GM19035 (cell line): Measurements from ENCODE around the gene ANO4.
"Not testable (repeated sequence)": the region's sequence is repeated elsewhere in the genome, so short reads cannot be mapped to it uniquely, and the experiment has no call there.

Source experiments
- ATAC-seq: cut with Tn5 transposase; IDR thresholded peaks from one replicate; pipeline ENCODE4 v1.9.1; 2021; ENCODE audit not compliant: unreplicated experiment

Gene ANO4

DNA sequence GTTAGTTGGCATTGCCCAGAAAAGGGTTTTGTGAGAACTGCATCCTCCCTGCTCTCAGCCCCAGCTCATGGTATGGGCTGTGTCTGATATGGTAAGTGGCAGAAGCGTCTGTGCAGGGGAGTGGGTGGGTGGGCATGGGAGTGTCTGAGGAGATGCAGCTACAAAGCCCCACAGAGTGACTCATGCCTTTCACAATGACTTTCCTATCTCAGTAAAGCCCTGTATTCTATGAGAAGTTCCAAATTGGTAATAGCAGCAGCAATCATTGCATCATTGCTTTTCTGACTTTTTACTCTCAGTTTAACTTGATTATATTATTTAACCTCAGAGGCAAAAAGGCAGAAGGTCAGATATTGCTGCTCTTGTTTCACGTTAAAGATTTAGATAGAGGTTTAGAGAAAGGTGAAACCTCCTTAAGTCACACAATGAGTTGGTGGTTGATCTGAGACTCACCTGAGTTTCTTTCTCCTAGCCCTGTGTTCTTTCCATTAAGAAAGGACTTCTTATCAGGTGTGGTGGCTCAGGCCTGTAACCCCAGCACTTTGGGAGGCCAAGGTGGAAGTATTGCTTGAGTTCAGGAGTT lies 243.8 kb downstream of the ANO4 start:
- ATAC-seq: no peak

DNA sequence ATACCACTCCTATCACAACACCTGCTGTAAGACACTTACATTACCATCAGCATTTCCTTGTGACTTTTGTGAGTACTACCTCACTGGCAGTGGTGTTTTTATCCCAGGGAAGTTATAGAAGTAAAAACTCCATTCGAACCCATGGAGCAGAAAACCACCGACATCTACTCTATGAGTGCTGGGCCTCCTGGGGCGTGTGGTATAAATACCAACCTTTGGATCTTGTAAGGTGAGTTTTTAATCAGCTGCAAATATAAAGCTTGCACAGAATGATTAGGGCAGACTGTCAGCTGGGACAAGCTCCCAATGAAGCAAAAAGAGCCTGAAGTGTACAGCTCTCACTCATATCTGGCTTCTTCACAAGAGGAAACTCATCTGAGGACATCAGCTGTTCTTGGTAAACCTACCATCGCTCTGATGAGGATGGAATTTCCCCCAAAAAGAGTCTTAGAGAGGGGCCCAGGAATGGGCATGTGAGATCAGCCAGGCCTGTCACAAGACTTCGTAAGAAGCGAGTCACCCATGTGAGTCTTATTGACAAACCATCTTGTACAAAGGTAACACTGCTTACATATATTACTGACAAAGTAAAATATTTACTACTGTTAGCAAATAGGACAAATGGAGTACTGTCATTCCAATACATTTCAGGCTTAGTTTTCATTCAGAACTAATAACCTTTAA lies 245.4 kb downstream of the ANO4 start:
- ATAC-seq: no peak

DNA sequence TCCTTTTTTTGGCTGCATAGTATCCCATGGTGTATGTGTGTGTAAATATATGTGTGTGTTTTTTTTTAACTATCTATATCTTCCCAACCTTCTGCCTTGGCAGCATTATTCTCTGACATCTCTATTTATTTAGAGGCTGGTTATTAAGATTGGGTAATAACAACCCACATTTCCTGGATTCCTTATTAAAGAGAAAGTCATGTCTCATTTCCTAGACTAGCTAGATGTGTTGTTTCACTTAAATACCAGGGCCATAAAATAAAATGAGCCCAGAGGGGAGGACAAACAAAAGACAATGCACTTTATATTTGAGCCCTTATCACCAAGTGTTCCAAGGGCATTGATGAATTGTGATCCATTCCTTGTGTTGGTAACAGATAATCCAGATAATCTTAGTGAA lies 246.4 kb downstream of the ANO4 start:
- no peak for ATAC-seq

GRCh38 chr12:101042211-101042610 lies 247.6 kb downstream of the ANO4 start:
- ATAC-seq: no peak

DNA sequence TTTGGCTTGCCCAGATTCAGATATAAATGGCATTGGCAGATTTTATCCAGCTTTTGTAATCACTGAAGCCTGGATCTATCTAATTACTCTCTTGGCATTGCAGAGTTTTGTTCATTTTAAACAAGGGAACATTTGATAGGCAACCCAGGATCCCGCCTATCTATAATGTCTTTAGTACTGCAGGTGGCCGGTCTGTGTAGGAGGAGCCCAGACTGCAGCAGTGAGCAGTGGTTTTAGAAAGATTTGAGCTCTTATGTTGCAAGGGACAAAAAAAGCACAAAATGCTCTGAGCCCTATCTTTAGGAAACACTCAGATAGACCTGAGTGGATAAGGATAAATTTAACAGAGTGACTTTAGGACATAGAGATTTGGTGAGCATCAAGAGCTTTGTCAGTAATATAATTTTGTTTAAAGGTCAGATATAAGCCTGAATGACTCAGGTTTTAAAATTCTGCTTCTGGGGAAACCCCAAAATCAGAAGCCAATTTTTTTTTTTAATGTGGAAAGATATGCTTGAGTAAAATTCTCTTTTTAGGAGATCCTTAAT lies 250.0 kb downstream of the ANO4 start:
- ATAC-seq: no peak

DNA sequence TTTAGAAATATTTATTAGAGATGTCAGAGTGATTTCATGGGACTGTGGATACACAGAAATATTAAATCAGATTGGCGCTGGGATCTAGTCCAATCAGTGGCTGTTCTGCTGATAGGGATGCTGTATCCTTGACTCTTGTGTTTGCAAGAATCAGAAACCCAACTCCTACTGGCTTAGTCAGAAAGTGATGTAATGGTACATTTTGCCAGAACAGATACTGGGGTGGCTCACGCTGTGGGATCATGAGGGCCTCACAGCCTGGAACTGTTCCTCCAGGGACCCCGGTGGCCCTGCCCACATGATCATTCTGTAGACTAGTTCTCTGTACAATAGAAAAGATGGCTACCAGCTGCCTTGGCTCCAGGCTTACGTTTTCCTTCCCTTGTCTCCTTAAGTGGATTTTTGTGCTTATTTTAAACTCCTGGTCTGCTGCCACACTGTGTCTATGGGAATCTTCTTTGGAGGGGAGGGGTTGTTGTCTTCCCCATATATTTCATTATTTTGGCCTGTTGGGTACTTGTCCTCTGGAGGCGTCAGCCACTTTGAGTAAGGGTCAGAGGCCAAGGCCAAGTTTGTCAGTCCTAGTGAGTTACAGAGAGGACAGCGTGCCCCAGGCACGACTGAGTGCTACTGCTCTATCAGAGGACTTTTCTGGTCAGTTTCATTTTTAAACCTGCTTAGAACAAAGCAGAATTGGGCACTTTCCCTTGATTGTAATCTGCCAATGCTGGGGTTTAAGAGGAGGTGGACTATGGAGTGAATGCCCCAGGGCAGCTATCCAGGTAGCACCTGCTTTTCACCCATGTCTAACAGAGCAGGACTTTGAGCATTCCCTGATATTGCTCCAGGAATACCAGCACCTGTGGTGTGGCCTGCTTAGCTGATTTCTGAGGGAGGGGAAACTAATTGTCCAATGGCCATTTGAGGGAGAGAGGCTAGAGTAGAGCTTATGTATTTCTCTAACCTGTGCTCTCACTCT lies 251.2 kb downstream of the ANO4 start:
- no peak for ATAC-seq

DNA sequence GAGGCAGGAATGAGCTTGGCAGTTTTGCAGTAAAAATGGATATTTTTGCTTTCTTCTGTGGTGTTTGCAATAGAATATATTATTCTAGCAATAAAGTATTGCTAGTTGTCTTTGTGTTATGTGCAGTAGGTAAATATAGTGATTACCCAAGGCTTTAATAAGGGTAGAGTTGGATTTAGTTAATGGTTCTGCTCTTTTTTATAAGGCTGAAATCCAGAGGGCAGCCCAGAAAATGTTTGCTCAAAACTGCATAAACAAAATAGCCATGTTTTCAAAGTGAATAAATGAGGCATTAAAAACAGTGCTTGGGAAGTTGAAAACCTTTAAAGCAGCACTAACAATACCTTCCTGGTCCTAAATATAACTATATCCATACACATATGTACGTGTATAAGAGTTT lies 253.1 kb downstream of the ANO4 start:
- no peak for ATAC-seq

DNA sequence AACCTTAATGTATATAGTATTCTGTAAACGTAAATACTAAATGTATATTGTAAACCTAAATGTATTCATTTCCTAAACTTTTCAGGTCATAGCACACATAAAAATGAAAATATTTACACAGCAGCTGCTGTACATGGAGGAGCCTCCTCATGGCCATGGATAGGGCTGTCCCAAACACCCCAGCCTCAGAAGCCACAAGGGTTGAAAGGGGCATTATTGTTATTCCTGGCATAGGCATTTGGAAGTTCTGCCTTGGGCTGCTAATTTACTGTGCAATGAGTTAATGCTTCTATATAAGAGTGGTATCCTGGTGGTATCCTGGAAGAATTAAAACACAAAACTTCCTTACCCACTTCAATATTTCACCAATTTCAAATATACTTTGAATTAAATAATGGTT lies 256.1 kb downstream of the ANO4 start:
- no peak for ATAC-seq

- no peak for ATAC-seq
These were observed 256.6 kb downstream of the ANO4 start for GRCh38 chr12:101051151-101051550.

DNA sequence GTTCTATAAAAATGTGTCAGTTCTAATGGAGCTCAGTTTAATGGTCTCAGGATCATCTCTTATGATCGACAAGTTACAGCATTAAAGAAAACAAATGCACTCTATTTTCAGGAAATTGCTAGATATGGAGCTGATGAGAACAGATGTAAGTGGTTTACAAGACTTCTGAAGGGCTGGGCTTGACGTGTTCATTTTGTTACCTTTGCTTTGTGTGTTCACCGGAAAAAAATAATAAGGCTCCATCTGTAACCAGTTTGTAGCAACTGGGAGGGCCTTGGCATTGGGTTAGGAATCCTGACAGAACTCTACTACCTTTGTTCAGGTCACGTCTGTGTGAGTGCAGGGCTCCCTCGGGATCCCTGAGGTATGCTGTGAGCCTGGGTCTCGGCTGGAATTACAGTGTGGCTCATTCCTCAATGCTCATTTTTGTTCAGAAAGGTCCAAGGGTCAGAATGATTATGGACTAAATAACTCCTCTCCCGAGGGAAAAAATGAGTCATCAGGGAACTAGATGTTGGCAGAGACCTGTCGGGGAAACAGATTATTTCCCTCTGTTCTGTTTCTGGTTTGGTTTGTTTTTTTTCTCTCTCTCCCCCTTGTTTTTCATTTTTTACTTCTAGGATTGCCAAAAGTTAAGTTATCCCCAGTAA lies 257.4 kb downstream of the ANO4 start:
- ATAC-seq: no peak

- ATAC-seq: no peak
These were observed 258.6 kb downstream of the ANO4 start for GRCh38 chr12:101053203-101053602.

DNA sequence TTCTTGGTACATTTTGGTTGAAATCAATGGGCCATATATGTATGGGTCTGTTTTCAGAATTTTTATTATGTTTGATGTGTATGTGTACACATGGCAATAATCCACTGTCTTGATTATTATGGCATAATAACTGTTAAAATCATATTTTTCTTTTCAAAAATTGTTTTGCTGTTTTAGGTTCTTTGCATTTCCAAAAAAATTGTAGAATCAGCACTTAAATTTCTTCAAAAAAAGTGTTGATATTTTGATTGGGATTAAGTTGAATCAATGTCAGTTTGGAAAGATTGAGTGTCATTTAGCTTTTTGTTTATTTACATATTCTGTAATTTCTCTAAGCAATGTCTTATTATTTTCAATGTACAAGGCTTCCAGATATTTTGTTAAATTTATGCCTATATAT lies 261.4 kb downstream of the ANO4 start:
- ATAC-seq: no peak

DNA sequence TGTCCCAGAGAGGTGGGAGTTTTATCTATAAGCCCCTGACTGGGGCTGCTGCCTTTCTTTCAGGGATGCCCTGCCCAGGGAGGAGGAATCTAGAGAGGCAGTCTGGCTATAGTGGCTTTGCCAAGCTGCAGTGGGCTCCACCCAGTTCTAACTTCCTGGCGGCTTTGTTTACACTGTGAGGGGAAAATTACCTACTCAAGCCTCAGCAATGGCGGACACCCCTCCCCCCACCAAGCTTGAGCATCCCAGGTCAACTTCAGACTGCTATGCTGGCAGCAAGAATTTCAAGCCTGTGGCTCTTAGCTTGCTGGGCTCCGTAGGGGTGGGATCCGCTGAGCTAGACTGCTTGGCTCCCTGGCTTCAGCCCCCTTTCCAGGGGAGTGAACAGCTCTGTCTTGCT lies 267.9 kb downstream of the ANO4 start:
- ATAC-seq: not testable (repeated sequence)

GRCh38 chr12:101064721-101065120 lies 270.1 kb downstream of the ANO4 start:
- ATAC-seq: no peak

DNA sequence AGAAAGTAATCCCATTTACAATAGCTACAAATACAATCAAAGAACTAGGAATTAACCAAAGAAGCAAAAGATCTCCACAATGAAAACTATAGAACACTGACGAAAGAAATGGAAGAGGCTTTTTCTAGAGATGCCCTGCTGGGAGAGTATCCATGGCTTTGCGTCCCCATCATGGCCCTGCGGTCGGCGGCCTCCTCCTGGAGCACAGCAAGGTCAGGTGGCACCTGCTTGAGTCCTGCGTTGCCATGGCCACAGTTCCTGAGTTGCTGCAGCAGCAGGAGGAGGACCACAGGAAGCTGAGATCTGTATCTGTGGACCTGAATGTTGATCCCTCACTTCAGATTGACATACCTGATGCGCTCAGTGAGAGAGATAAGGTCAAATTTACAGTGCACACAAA lies 271.9 kb downstream of the ANO4 start:
- no peak for ATAC-seq

DNA sequence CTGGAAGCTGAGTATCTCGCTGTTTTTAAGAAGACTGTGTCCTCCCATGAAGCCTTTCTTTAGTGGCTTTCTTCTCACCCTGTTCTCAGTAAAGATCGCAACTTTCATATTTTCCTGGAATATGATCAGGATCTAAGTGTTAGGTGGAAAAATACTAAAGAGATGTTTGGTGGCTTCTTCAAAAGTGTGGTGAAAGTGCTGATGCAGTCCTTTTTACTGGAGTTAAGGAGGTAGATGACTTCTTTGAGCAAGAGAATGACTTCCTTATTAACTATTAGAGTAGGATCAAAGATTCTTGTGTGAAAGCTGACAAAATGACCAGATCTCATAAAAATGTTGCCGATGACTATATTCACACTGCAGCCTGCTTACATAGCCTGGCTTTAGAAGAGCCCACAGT lies 273.8 kb downstream of the ANO4 start:
- ATAC-seq: no peak

GRCh38 chr12:101068836-101069235 lies 274.3 kb downstream of the ANO4 start:
- ATAC-seq: no peak

- no peak for ATAC-seq
These were observed 280.5 kb downstream of the ANO4 start for GRCh38 chr12:101074940-101075680.

DNA sequence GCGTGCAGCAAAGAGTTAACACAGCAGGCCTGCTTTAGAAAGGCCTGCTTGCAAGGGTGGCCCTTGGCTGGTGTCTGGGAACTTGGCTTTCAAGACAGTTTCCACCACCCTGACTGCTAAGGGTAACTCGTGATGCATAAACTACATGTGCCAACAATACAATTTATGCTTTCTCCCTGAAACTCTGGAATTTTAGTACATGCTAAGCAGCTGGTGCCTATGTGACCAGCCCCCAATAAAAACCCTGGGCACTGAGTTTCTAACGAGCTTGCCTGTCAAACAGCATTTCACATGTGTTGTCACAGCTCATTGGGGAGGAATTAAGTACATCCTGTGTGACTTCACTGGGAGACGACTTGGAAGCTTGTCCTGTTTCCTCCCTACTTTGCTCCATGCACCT lies 282.3 kb downstream of the ANO4 start:
- ATAC-seq: no peak

- no peak for ATAC-seq
These were observed 283.4 kb downstream of the ANO4 start for GRCh38 chr12:101077791-101078528.
